ENCODE results near the gene KLHL29. TPM values are rescaled to one million over a fixed set of nuclear protein-coding genes. Genes with fewer than 3 reads are reported as not detected.

The KLHL29 gene
- polyA plus RNA-seq, 3 donors: 1.4 to 10.2 (median 4.6) TPM

- no peak overlapping the region for H3K27ac ChIP-seq (ENCODE audit: low read depth, low read length)
- 79 to 90% (median 89%) methylated on average over 2 of the region's 2 CpGs for WGBS, 3 donors
Observed at GRCh38 chr2:23430263-23430662, 45.3 kb downstream of the KLHL29 start.

- H3K27ac ChIP-seq (ENCODE audit: low read depth, low read length): no peak overlapping the region
- WGBS, 3 donors: 70 to 76% (median 71%) methylated on average over 3 of the region's 3 CpGs
Observed at GRCh38 chr2:23432531-23432930, 47.6 kb downstream of the KLHL29 start.

DNA sequence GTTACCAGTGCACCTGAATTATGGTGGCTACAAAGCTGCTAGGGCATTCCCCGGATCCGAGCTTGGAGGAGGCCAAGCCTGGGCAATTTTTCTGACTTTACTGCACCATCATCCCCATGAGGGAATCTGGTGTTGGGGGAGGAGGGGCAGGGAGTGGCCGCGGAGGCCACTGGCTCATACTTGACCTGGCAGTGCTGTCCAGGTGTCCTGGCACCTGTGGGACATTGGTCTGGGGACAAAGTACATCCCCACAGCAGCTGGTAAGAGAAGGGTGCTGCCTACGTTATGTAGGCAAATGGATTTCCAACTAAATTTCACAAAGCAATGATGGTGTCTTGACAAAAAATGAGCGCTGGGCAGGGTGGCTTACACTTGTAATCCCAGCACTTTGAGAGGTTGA, 48.3 kb downstream of the KLHL29 start:
- H3K27ac ChIP-seq (ENCODE audit: low read depth, low read length): no peak overlapping the region
- 81 to 95% (median 94%) methylated on average over 6 of the region's 6 CpGs for WGBS, 3 donors

DNA sequence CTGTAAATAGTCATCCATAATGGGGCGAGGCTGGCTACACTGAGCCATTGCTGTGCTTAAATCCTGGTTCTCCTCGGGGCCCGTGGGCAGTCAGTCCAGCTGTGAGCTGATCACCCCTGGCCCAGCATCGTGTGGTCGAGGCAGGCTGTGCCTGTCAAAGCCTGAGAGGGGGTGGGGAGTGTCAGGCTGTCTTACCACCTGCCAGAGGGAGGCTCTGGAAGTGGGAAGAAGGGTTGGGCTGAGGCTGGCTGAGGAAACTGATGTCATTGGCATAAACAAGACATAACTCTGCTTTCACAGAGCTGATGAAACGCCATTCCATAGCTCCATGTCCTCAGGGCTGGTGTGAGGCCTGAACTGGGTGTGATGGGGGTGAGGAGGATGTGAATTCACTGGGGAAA, 49.7 kb downstream of the KLHL29 start:
- WGBS, 3 donors: 59 to 77% (median 72%) methylated on average over 6 of the region's 6 CpGs
- no peak overlapping the region for H3K27ac ChIP-seq (ENCODE audit: low read depth, low read length)

DNA sequence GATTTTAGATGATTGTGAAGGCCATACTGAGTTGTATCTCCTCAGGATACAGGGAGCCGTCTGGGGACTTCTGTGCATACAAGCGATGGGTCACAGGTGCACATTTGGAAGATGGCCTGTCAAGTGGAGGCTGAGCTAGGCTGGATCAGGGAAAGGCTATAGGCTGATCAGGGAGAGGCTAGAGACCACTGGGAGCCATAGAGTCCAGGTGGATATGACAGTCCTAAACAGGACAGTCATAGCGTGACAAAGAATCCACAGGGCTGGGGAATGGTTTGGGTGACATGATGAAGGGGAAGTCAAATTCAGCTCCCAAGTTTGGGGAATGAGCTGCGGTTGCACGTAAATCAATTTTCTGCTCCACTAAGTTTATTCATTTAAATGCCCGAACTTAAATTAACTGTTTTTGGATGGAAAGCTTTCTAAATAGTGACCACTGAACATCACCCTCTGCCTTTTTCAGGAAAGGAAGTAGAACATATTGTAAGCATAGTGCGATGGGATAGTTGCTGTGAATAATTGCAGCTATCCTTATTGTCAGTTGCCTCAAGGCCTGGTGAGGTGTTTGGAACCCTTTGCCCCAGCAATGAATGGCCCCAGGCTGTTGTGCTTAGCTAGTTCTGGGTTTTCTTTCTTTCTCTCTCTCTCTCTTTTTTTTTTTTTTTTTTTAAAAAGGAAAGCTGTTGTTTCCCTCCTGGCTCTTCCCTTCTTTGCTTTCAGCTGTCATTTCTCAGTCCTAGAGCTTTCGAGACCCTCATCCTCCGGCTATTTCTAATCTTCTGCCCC, 50.5 kb downstream of the KLHL29 start:
- H3K27ac ChIP-seq (ENCODE audit: low read depth, low read length): no peak overlapping the region
- 79 to 85% (median 83%) methylated on average over 9 of the region's 9 CpGs for WGBS, 3 donors

GRCh38 chr2:23436346-23437098, 51.5 kb downstream of the KLHL29 start:
- H3K27ac ChIP-seq (ENCODE audit: low read depth, low read length): no peak overlapping the region
- WGBS, 3 donors: 42 to 59% (median 54%) methylated on average over 16 of the region's 16 CpGs

DNA sequence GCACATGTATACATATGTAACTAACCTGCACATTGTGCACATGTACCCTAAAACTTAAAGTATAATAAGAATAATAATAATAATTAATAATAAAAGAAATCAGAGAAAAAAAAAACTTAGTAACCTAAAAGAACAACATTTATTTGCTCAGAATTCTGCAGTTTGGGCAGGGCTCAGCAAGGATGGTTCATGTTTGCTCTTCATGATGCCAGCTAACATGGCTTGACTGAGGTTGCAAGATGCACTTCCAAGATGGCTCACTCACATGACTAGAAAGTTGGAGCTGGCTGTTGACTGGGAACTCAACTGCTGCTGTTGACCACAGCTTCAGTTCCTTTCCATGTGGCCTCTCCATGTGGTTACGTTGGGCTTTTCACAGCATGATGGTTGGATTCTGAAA, 56.4 kb downstream of the KLHL29 start:
- H3K27ac ChIP-seq (ENCODE audit: low read depth, low read length): no peak overlapping the region
- WGBS, 3 donors: 94 to 97% (median 97%) methylated on average over 1 of the region's 1 CpG

DNA sequence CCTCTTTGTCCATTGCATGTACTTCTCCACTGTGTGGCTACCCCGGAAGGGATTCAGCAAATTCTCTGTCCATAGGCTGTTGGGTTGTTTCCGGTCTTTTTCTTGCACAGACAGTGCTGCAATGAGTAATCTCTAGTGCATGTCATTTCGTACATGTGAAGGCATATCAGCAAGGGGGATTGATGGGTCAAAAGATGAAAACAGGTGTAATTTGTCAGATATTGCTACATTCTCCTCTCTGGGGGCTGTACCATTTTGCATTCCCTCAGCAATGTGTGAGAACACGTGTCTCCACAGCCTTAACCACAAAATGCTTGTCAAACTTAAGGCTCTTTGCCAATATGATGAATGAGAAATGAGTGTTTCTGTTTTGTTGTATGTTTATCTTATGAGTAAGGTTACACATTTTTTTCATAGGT, 60.5 kb downstream of the KLHL29 start:
- WGBS, 3 donors: 69 to 79% (median 69%) methylated on average over 4 of the region's 4 CpGs
- H3K27ac ChIP-seq (ENCODE audit: low read depth, low read length): no peak overlapping the region

DNA sequence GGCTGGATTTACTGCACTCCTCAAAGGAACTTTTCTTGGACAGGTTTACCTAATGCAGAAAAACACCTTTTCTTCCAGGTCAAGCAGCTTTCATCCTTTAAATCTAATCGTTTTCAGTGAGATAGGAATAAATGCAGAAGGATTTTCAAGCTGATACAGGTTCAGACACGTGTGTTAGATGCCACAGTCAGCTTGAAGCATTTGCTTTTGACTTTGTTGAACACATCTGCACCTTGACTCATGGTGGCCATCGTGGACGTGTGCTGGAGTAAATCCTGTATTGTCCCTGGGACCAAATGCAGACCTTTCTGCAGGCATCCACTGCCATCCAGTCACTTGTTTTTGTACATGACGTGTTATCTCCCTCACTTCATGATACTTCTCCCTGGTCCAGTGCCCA, 61.9 kb downstream of the KLHL29 start:
- H3K27ac ChIP-seq (ENCODE audit: low read depth, low read length): no peak overlapping the region
- WGBS, 3 donors: 68 to 82% (median 81%) methylated on average over 5 of the region's 5 CpGs

- WGBS, 3 donors: 53 to 61% (median 59%) methylated on average over 3 of the region's 3 CpGs
- H3K27ac ChIP-seq (ENCODE audit: low read depth, low read length): no peak overlapping the region
Observed at GRCh38 chr2:23447405-23447804, 62.4 kb downstream of the KLHL29 start.

GRCh38 chr2:23448906-23449305, 63.9 kb downstream of the KLHL29 start:
- 81 to 91% (median 90%) methylated on average over 2 of the region's 2 CpGs for WGBS, 3 donors
- no peak overlapping the region for H3K27ac ChIP-seq (ENCODE audit: low read depth, low read length)

DNA sequence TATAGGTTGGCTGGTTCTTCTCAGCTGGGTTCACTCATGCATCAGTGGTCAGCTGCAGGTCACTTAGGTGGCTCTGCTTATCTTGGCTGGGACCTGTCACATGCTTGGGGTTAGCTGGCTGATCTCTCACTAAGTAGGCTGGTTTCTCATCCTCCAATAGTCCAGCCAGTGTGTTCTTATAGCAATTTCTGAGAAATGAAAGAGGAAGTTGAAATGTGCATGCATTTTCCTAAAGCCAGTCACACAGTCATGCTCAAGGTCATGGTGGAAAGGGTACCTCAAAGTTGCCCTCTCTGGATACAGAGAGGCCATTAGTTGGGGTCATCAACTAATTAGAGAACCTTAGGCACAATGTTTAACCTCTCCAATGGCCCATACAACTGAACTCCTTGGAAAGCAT, 64.4 kb downstream of the KLHL29 start:
- no peak overlapping the region for H3K27ac ChIP-seq (ENCODE audit: low read depth, low read length)

DNA sequence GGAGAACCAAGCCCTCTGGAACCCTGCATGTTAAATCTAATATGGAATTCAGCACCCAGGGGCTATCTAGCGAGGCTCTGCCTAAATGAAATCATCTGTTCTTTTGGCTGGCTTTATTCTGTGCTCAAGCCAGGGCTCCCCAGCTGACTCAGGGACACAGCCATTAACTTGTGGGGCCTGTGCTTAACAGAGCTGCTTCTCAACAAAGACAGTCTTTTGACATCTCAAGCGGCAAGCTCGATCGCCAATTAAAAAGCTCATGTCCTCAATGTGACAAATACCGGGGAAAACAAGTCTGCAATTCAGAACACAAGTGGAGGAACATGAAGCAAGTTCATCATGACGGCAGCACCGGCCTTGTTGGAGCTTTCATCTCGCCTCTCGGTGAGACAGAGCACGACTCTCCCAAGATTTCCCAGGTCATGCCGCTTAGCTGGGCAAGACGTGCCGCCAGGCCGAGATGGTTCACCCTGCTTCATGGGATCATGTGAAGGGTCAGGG, 64.9 kb downstream of the KLHL29 start:
- H3K27ac ChIP-seq (ENCODE audit: low read depth, low read length): no peak overlapping the region
- 86 to 94% (median 91%) methylated on average over 14 of the region's 14 CpGs for WGBS, 3 donors

- 62 to 69% (median 67%) methylated on average over 5 of the region's 5 CpGs for WGBS, 3 donors
- H3K27ac ChIP-seq (ENCODE audit: low read depth, low read length): no peak overlapping the region
Observed at GRCh38 chr2:23452372-23452771, 67.4 kb downstream of the KLHL29 start.

DNA sequence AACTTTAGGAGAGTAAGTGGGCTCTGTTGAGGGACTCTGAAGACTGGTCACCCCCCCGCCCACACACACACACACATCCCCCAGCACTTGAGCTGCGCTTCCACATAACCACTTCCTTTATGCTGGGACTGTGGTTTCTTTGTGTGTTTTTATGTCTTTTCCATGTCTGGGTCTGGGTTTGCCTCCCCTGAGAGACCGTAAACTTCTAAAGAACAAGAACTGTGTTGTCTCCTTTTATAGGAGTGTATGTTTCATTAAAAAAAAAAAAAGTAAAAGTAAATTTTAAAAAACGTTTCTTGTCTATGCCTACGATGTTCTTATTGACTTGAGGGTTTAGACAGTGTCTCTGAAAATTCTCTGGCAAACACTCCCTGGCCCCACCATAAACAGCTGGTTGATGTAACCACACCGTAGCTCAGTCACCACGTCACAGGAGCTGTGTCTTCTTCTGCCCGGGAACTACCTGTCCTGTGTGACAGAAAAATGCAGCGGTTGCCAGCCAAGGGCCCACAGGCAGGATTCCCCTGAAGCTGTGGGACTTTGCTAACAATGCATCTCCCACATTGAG, 68.0 kb downstream of the KLHL29 start:
- 47 to 57% (median 51%) methylated on average over 9 of the region's 9 CpGs for WGBS, 3 donors

GRCh38 chr2:23453432-23453831, 68.5 kb downstream of the KLHL29 start:
- no peak overlapping the region for H3K27ac ChIP-seq (ENCODE audit: low read depth, low read length)
- 57 to 68% (median 68%) methylated on average over 8 of the region's 8 CpGs for WGBS, 3 donors

More for the DNA sequence above, 68.0 kb downstream of the KLHL29 start:
- no peak overlapping the region for H3K27ac ChIP-seq (ENCODE audit: low read depth, low read length)

DNA sequence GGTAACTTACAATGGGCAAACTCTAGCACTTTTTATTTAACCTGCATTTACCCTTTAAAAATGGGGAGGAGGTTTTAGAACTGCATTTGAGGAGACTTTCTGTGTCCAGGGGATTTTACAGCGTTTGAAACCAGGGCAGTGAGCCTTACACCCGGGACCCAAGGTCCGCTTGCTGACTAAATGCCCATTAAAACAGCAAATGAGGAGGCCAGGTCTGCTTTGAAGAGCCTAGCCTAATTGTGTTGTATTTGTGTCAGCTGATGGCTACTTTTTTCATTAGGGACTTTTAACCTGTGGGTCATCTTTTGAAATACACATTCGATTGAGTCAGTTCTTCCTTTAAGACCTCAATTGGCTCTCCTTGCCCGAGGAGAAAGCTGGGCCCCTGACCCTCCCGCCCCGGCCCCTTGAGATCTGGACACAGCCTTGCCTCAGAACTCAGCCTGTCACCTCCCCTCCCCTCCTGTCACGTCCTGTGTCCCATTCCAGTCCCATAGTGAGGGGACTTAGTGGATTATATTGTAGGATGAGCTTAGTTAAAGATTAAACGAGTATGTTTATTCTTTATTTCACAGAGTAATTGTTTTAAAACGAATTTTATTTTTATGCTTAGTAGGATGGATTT, 69.0 kb downstream of the KLHL29 start:
- H3K27ac ChIP-seq (ENCODE audit: low read depth, low read length): no peak overlapping the region
- WGBS, 3 donors: 52 to 59% (median 58%) methylated on average over 10 of the region's 10 CpGs

DNA sequence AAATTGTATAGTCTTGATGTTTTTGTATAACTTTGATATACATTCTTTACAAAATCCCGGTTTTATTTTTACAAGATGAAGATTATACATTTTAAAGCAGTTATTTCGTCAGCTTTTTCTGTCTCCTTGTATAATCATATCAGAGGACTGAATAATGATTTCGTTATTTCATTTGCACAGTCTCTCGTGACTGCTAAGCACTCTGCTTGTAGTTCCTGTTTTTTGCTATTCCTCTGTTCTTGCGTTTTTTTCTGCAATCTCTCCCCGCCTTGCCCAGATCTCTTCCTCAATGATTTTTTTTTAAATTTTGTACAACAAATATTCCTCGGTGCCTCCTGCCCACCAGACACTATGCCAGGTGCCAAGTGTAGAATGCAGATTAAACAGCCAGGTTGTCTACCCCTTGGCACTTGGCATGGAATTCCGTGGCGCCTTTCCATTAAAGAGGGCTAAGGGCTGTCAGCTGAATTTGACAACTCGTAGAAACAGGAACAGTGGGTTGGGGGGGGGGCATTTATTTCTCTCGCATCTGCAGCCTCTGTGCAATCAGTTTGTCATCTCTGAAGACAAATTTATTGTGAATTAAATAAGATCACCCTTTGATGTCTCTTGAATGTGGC, 69.6 kb downstream of the KLHL29 start:
- WGBS, 3 donors: 47 to 56% (median 48%) methylated on average over 11 of the region's 11 CpGs
- H3K27ac ChIP-seq (ENCODE audit: low read depth, low read length): no peak overlapping the region
